ENCODE measurements around the gene FBXO21.
A peak's percentile ranks its signal among the peaks of the same experiment; 100 is the strongest.
"Not testable (repeated sequence)": the region's sequence is repeated elsewhere in the genome, so short reads cannot be mapped to it uniquely, and the experiment has no call there.

Gene FBXO21

GRCh38 chr12:117199956-117200744 is 9.9 kb upstream of the FBXO21 start:
- not testable (repeated sequence) for DNase-seq

GRCh38 chr12:117196334-117196733 is 6.1 kb upstream of the FBXO21 start:
- DNase-seq = not testable (repeated sequence)

- DNase-seq = not testable (repeated sequence)
Measured at GRCh38 chr12:117195027-117195426, 4.8 kb upstream of the FBXO21 start.

GRCh38 chr12:117193903-117194302 is 3.6 kb upstream of the FBXO21 start:
- DNase-seq = no peak

GRCh38 chr12:117192581-117192980 is 2.3 kb upstream of the FBXO21 start:
- DNase-seq = not testable (repeated sequence)

- no peak for DNase-seq
Measured at GRCh38 chr12:117192057-117192456, 1.8 kb upstream of the FBXO21 start.

GRCh38 chr12:117189725-117190209 is 503 bp downstream of the FBXO21 start:
- peak; percentile 63 for DNase-seq

- no peak for DNase-seq
Measured at GRCh38 chr12:117188961-117189724, 1.1 kb downstream of the FBXO21 start.

GRCh38 chr12:117188121-117188665 is 2.1 kb downstream of the FBXO21 start:
- no peak for DNase-seq

GRCh38 chr12:117187421-117187820 is 2.8 kb downstream of the FBXO21 start:
- no peak for DNase-seq

GRCh38 chr12:117182866-117183265 is 7.4 kb downstream of the FBXO21 start:
- no peak for DNase-seq

GRCh38 chr12:117181468-117181843 is 8.8 kb downstream of the FBXO21 start:
- DNase-seq = not testable (repeated sequence)

GRCh38 chr12:117180758-117181467 is 9.4 kb downstream of the FBXO21 start:
- DNase-seq = no peak

GRCh38 chr12:117178745-117179144 is 11.5 kb downstream of the FBXO21 start:
- DNase-seq = no peak

GRCh38 chr12:117178301-117178700 is 12.0 kb downstream of the FBXO21 start:
- no peak for DNase-seq

- no peak for DNase-seq
Measured at GRCh38 chr12:117172168-117172567, 18.1 kb downstream of the FBXO21 start.

- DNase-seq = no peak
Measured at GRCh38 chr12:117171499-117172162, 18.6 kb downstream of the FBXO21 start.

GRCh38 chr12:117169548-117169947 is 20.7 kb downstream of the FBXO21 start:
- no peak for DNase-seq

GRCh38 chr12:117168976-117169375 is 21.3 kb downstream of the FBXO21 start:
- no peak for DNase-seq

GRCh38 chr12:117167769-117168168 is 22.5 kb downstream of the FBXO21 start:
- no peak for DNase-seq

GRCh38 chr12:117166107-117166506 is 24.2 kb downstream of the FBXO21 start:
- no peak for DNase-seq

- no peak for DNase-seq
Measured at GRCh38 chr12:117165342-117165741, 24.9 kb downstream of the FBXO21 start.
